GM19467 (cell line): Measurements from ENCODE around the gene ARHGAP28.

Experiments
- ATAC-seq: cut with Tn5 transposase; IDR thresholded peaks from one replicate; pipeline ENCODE4 v1.9.1; 2021; ENCODE audit warnings: mild to moderate bottlenecking, moderate library complexity; ENCODE audit not compliant: unreplicated experiment

Gene ARHGAP28

GRCh38 chr18:6729247-6730091, at the start of gene ARHGAP28:
ARHGAP28 (plus strand) TSS chr18:6729716; CDS start chr18:6729822, 106 bp downstream.
- ATAC-seq, result peak; percentile 63

GRCh38 chr18:6681331-6681875, 48.1 kb upstream of the ARHGAP28 start:
- no peak for ATAC-seq

- ATAC-seq, result no peak
These were observed 46.9 kb upstream of the ARHGAP28 start for GRCh38 chr18:6682437-6683111.

GRCh38 chr18:6683112-6683876, 46.2 kb upstream of the ARHGAP28 start:
- no peak for ATAC-seq

GRCh38 chr18:6687676-6688075, 41.8 kb upstream of the ARHGAP28 start:
- ATAC-seq, result no peak

- no peak for ATAC-seq
These were observed 20.6 kb upstream of the ARHGAP28 start for GRCh38 chr18:6708890-6709289.

GRCh38 chr18:6711467-6711866, 18.0 kb upstream of the ARHGAP28 start:
- no peak for ATAC-seq

- no peak for ATAC-seq
These were observed 17.1 kb upstream of the ARHGAP28 start for GRCh38 chr18:6712401-6712800.

GRCh38 chr18:6714010-6714409, 15.5 kb upstream of the ARHGAP28 start:
- no peak for ATAC-seq

GRCh38 chr18:6718267-6718666, 11.2 kb upstream of the ARHGAP28 start:
- no peak for ATAC-seq

- ATAC-seq, result no peak
These were observed 10.2 kb upstream of the ARHGAP28 start for GRCh38 chr18:6719098-6719846.

GRCh38 chr18:6719910-6720683, 9.4 kb upstream of the ARHGAP28 start:
- no peak for ATAC-seq

GRCh38 chr18:6721755-6722154, 7.8 kb upstream of the ARHGAP28 start:
- no peak for ATAC-seq

GRCh38 chr18:6722690-6723089, 6.8 kb upstream of the ARHGAP28 start:
- ATAC-seq, result no peak

GRCh38 chr18:6724331-6724730, 5.2 kb upstream of the ARHGAP28 start:
- no peak for ATAC-seq

- no peak for ATAC-seq
These were observed 1.2 kb upstream of the ARHGAP28 start for GRCh38 chr18:6728331-6728730.

- no peak for ATAC-seq
These were observed 688 bp upstream of the ARHGAP28 start for GRCh38 chr18:6728809-6729246.

- ATAC-seq, result no peak
These were observed 1.1 kb downstream of the ARHGAP28 start for GRCh38 chr18:6730416-6731221.

GRCh38 chr18:6731222-6731596, 1.7 kb downstream of the ARHGAP28 start:
- ATAC-seq, result no peak
